Common myeloid progenitor, CD34-positive (primary cell): Measurements from ENCODE around the gene SLC12A9.

Experiments used
- CTCF ChIA-PET: fragments of 350-600 bp; sonication (Branson Sonifier 250); formaldehyde crosslinking; loops from one replicate; lab custom pipeline; 2021; ENCODE audit warnings: antibody characterized with exemption; lab: Charles Lee
- POLR2A ChIA-PET: fragments of 350-600 bp; sonication (Branson Sonifier 250); formaldehyde crosslinking; loops from one replicate; lab custom pipeline; 2021; ENCODE audit warnings: antibody characterized with exemption; lab: Charles Lee
- DNase-seq, 3 donors: peaks; one replicate each; pipeline versions ENCODE4 v3.0.0 to v3.0.0-alpha.2; 2013
- H3K27ac ChIP-seq, 2 experiments: 1 replicate in 1 of 2; 2 replicates in 1 of 2; pipeline ENCODE4 v1.7.0; 2013; ENCODE audit warnings: inconsistent platforms in 2 of 2, low read length in 2 of 2, mild to moderate bottlenecking in 2 of 2, low read depth in 1 of 2, moderate library complexity in 1 of 2; ENCODE audit not compliant: severe bottlenecking in 2 of 2, insufficient read depth in 1 of 2, poor library complexity in 1 of 2
- H3K27me3 ChIP-seq, 5 experiments: replicated peaks in 2 of 5; 1 replicate in 3 of 5; 2 replicates in 2 of 5; pipeline versions ENCODE4 v1.6.1 to v1.7.0; 2013; ENCODE audit warnings: low read length in 4 of 5, mild to moderate bottlenecking in 2 of 5, moderate library complexity in 2 of 5, inconsistent platforms in 1 of 5; ENCODE audit not compliant: insufficient read depth in 5 of 5, control insufficient read depth in 4 of 5
- H3K36me3 ChIP-seq, 4 experiments: 1 replicate in 2 of 4; 2 replicates in 2 of 4; pipeline versions ENCODE4 v1.6.1 to v1.7.0; 2013; ENCODE audit warnings: low read length in 3 of 4, control low read depth in 1 of 4, mild to moderate bottlenecking in 1 of 4; ENCODE audit not compliant: control insufficient read depth in 4 of 4, insufficient read depth in 4 of 4
- H3K4me1 ChIP-seq, 4 experiments: 1 replicate in 3 of 4; 2 replicates in 1 of 4; pipeline versions ENCODE4 v1.6.1 to v1.7.1; 2013; ENCODE audit warnings: low read length in 3 of 4, mild to moderate bottlenecking in 3 of 4, control low read depth in 1 of 4, inconsistent platforms in 1 of 4, moderate library complexity in 1 of 4; ENCODE audit not compliant: control insufficient read depth in 4 of 4, insufficient read depth in 4 of 4; ENCODE audit errors: control extremely low read depth in 1 of 4
- H3K4me3 ChIP-seq, 7 experiments: 1 replicate in 4 of 7; 2 replicates in 3 of 7; pipeline versions ENCODE4 v1.5.1 to v1.7.0; 2013; ENCODE audit warnings: mild to moderate bottlenecking in 7 of 7, low read length in 6 of 7, moderate library complexity in 6 of 7, inconsistent platforms in 2 of 7, low read depth in 2 of 7, control low read depth in 1 of 7; ENCODE audit not compliant: insufficient read depth in 4 of 7, control insufficient read depth in 1 of 7; ENCODE audit errors: extremely low read depth in 1 of 7
- H3K9me3 ChIP-seq, 5 experiments: 1 replicate in 4 of 5; 2 replicates in 1 of 5; pipeline versions ENCODE4 v1.6.1 to v1.7.1; 2013; ENCODE audit warnings: low read length in 4 of 5, mild to moderate bottlenecking in 2 of 5, inconsistent platforms in 1 of 5, low read depth in 1 of 5, moderate library complexity in 1 of 5; ENCODE audit not compliant: control insufficient read depth in 4 of 5, insufficient read depth in 2 of 5; ENCODE audit errors: control extremely low read depth in 1 of 5
- WGBS: methylation state at CpG from one replicate; pipeline ENCODE4 v1.1.5; 2013; ENCODE audit not compliant: insufficient coverage; 5-methylcytosine and 5-hydroxymethylcytosine counted together

SLC12A9 gene

GRCh38 chr7:100886936-100887515, 34.5 kb downstream of the SLC12A9 start:
- Histone ChIP-seq H3K9me3 (no peaks in the 10 kb centered on the region), H3K4me3 (peak overlapping the region in 4 of 7 experiments; percentile 3 to 52 (median 15)), H3K27ac (peak overlapping the region in 1 of 2 experiments; percentile 15), H3K27me3 (peaks cover 0 to 12% (median 2%) of the 10 kb centered on the region in 5 experiments), H3K4me1 (peaks cover 4 to 63% (median 55%) of the 10 kb centered on the region in 4 experiments), H3K36me3 (peaks cover 10 to 68% (median 47%) of the 10 kb centered on the region in 4 experiments)
- ChIA-PET CTCF (interaction anchor here (0.5 to 2.6 kb wide), 6 partner anchors 9 to 181 kb away, joined by 3 to 20 read pairs (median 4); partner anchors contain the start of genes POP7, SLC12A9 and SRRT), POLR2A (interaction anchor here (0.6 to 1.6 kb wide), 4 partner anchors 12 to 313 kb away, joined by 3 to 7 read pairs (median 4); partner anchors contain the start of gene SRRT)
- WGBS: 74% methylated on average over 24 of the region's 25 CpGs
- DNase-seq: no peak

- H3K4me1 ChIP-seq: peaks cover 4 to 63% (median 55%) of the 10 kb centered on the region in 4 experiments
- DNase-seq: peak; percentile 86 to 92 (median 87)
- CTCF ChIA-PET: interaction anchor here (0.5 to 2.6 kb wide), 8 partner anchors 9 to 182 kb away, joined by 3 to 20 read pairs (median 4); partner anchors contain the start of genes POP7, SLC12A9 and SRRT
- H3K9me3 ChIP-seq: no peaks in the 10 kb centered on the region
- POLR2A ChIA-PET: interaction anchor here (1.0 kb wide), 2 partner anchors 13 to 24 kb away, joined by 3 to 7 read pairs; partner anchors contain the start of gene SRRT
- 0% methylated on average over 7 of the region's 21 CpGs for WGBS
- peak overlapping the region in 1 of 2 experiments; percentile 15 for H3K27ac ChIP-seq
- peaks cover 0 to 19% (median 5%) of the 10 kb centered on the region in 5 experiments for H3K27me3 ChIP-seq
- H3K4me3 ChIP-seq: peak overlapping the region in 4 of 7 experiments; percentile 4 to 52 (median 18)
- H3K36me3 ChIP-seq: peaks cover 10 to 61% (median 44%) of the 10 kb centered on the region in 4 experiments
Measured at GRCh38 chr7:100887516-100888290, 35.2 kb downstream of the SLC12A9 start.

DNA sequence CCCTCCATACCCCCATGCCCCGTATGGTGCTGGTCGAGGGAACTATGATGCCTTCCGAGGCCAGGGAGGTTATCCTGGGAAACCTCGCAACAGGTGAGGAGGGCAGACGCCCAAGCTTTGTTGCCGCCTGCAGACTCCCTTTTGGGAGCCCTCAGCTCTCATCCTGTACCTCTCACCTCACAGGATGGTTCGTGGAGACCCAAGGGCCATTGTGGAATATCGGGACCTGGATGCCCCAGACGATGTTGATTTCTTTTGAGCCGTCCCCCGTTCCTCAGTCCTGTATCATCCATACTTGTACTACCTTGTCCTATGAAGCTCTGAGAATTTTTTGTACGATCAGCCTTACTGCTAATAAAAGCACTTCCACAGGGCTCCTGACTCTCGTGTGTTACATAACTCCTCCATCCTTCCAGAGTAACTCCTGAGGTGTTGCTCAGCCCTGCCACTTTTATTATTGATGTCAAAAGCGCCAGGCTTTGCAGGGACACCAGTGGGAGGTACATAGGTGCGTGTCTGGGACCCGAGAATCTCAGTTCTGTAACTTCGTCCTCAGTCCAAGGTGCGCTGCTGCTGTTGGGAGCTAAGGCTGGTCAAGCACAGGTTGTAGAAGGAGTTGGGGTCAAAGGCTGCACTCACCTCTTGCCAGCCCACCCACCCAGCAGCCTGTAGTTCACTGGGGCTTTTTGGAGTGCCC, 35.9 kb downstream of the SLC12A9 start:
- peak overlapping the region in 6 of 7 experiments; percentile 54 to 79 (median 72) for H3K4me3 ChIP-seq
- ChIA-PET POLR2A (interaction anchor here (1.0 kb wide), 2 partner anchors 13 to 24 kb away, joined by 3 to 7 read pairs; partner anchors contain the start of gene SRRT), CTCF (interaction anchor here (0.7 to 2.6 kb wide), 6 partner anchors 10 to 36 kb away, joined by 3 to 20 read pairs (median 5); partner anchors contain the start of genes SLC12A9 and SRRT)
- H3K36me3 ChIP-seq: peaks cover 10 to 54% (median 37%) of the 10 kb centered on the region in 4 experiments
- peaks cover 4 to 61% (median 55%) of the 10 kb centered on the region in 4 experiments for H3K4me1 ChIP-seq
- DNase-seq: no peak
- peaks cover 0 to 25% (median 6%) of the 10 kb centered on the region in 5 experiments for H3K27me3 ChIP-seq
- H3K9me3 ChIP-seq: no peaks in the 10 kb centered on the region
- H3K27ac ChIP-seq: peak overlapping the region in 1 of 2 experiments; percentile 58
- WGBS: 93% methylated on average over 17 of the region's 18 CpGs

DNA sequence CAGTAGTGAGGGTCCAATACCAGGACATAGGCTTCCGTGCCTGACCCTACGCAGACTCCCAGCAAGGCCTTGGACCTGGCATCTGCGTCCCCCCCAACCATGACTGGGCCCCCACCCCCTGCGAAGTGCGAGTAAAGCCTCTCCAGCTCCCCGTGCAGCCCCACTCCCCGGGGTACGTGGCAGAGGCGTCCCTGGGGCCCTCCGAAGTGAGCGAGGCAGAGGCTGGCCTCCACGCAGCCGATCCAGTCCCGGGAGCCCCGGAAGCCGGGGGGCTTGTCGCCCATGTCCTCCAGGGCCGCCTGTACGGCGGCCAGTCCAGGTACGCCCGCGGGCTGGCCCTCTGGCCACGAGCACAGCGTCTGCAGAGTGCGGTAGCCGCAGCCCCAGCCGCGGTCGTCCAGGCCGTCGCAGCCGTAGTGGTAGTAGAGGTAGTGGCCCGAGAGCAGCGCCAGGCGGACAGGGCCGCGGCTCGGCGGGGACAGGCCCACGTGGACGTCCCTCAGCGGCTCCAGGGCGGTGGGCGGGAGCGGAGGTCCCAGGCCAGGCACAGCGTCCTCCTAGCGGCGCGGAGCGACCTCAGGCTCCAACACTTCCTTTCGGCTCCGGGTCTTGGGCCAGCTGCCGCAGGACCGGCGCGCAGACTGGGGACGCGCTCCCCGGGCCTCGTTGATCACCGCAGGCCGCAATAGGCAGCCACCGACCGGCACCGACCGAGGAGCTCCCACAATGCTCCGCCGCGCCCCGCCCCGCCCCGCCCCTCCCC, 36.7 kb downstream of the SLC12A9 start, which contains the start of gene UFSP1:
Gene UFSP1 (minus strand): TSS at position 728 of the 763 bp plus-strand sequence. CDS start 444 bp downstream, at position 284.
- 7% methylated on average over 46 of the region's 73 CpGs for WGBS
- ChIA-PET CTCF (interaction anchor here (0.9 to 1.7 kb wide), 5 partner anchors 11 to 277 kb away, joined by 3 to 5 read pairs (median 4); partner anchors contain the start of genes SRRT and VGF), POLR2A (interaction anchor here (0.5 to 1.6 kb wide), 5 partner anchors 10 to 188 kb away, joined by 3 to 8 read pairs (median 4); partner anchors contain the start of gene SRRT)
- Histone ChIP-seq H3K27me3 (peaks cover 0 to 30% (median 9%) of the 10 kb centered on the region in 5 experiments), H3K36me3 (peaks cover 10 to 46% (median 30%) of the 10 kb centered on the region in 4 experiments), H3K9me3 (no peaks in the 10 kb centered on the region), H3K4me1 (peaks cover 4 to 58% (median 52%) of the 10 kb centered on the region in 4 experiments), H3K27ac (peak within 1 kb of the TSS in 1 of 2 experiments; percentile 58), H3K4me3 (peak within 1 kb of the TSS; percentile 48 to 79 (median 72))
- DNase-seq: no peak

GRCh38 chr7:100890653-100891567, 38.4 kb downstream of the SLC12A9 start:
- Histone ChIP-seq H3K4me3 (peak overlapping the region in 6 of 7 experiments; percentile 39 to 79 (median 70)), H3K9me3 (no peaks in the 10 kb centered on the region), H3K27me3 (peaks cover 0 to 45% (median 15%) of the 10 kb centered on the region in 5 experiments), H3K4me1 (peaks cover 4 to 66% (median 62%) of the 10 kb centered on the region in 4 experiments), H3K27ac (no peak overlapping the region), H3K36me3 (peaks cover 3 to 29% (median 17%) of the 10 kb centered on the region in 4 experiments)
- CTCF ChIA-PET: interaction anchor here (1.0 to 1.7 kb wide), 2 partner anchors 16 to 171 kb away, joined by 3 to 4 read pairs; partner anchors contain the start of gene SRRT
- POLR2A ChIA-PET: interaction anchor here (0.6 to 1.6 kb wide), 2 partner anchors 16 to 413 kb away, joined by 3 to 8 read pairs; partner anchors contain the start of gene SRRT
- WGBS: 9% methylated on average over 27 of the region's 43 CpGs
- DNase-seq: no peak
